IMR-90 (cell line): ENCODE measurements around the gene POLR3B.

Experiments used
- BHLHE40 ChIP-seq: fragments of 150-350 bp; IDR thresholded peaks from 2 replicates; pipeline ENCODE4 v1.6.1; 2016; ENCODE audit warnings: mild to moderate bottlenecking, low read depth, low read length
- CEBPB ChIP-seq: IDR thresholded peaks from 2 replicates; pipeline ENCODE4 v1.6.1; 2012; ENCODE audit warnings: low read depth, low read length, improper control_type of control experiment
- CHD1 ChIP-seq: IDR thresholded peaks from 2 replicates; pipeline ENCODE4 v1.6.1; 2012; ENCODE audit warnings: low read depth, low read length, improper control_type of control experiment
- POLR2A ChIP-seq: IDR thresholded peaks from 2 replicates; pipeline ENCODE4 v1.6.1; 2012; ENCODE audit warnings: mild to moderate bottlenecking, low read depth, low read length
- RAD21 ChIP-seq: IDR thresholded peaks from 2 replicates; pipeline ENCODE4 v1.6.1; 2012; ENCODE audit warnings: low read length, improper control_type of control experiment
- RFX5 ChIP-seq: IDR thresholded peaks from 2 replicates; pipeline ENCODE4 v1.8.0; 2012; ENCODE audit warnings: low read depth, mild to moderate bottlenecking, low read length, moderate library complexity
- USF2 ChIP-seq: fragments of 150-350 bp; IDR thresholded peaks from 2 replicates; pipeline ENCODE4 v1.6.1; 2017; ENCODE audit warnings: mild to moderate bottlenecking, antibody characterized with exemption, low read length, low read depth
- TF ChIP-seq, protein P1 (sequence below): conservative IDR thresholded peaks from 2 replicates; pipeline ENCODE4 v1.5.1; 2012; ENCODE audit warnings: mild to moderate bottlenecking, low read depth, low read length, improper control_type of control experiment

GRCh38 chr12:106353175-106353574 is 4.4 kb upstream of the POLR3B start:
- TF ChIP-seq, protein P1, sequence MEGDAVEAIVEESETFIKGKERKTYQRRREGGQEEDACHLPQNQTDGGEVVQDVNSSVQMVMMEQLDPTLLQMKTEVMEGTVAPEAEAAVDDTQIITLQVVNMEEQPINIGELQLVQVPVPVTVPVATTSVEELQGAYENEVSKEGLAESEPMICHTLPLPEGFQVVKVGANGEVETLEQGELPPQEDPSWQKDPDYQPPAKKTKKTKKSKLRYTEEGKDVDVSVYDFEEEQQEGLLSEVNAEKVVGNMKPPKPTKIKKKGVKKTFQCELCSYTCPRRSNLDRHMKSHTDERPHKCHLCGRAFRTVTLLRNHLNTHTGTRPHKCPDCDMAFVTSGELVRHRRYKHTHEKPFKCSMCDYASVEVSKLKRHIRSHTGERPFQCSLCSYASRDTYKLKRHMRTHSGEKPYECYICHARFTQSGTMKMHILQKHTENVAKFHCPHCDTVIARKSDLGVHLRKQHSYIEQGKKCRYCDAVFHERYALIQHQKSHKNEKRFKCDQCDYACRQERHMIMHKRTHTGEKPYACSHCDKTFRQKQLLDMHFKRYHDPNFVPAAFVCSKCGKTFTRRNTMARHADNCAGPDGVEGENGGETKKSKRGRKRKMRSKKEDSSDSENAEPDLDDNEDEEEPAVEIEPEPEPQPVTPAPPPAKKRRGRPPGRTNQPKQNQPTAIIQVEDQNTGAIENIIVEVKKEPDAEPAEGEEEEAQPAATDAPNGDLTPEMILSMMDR = no peak
- TF ChIP-seq USF2 = no peak
- no peak for TF ChIP-seq POLR2A
- TF ChIP-seq RAD21 = no peak
- no peak for TF ChIP-seq BHLHE40
- TF ChIP-seq CHD1 = no peak
- TF ChIP-seq CEBPB = no peak
- no peak for TF ChIP-seq RFX5
